Skeletal muscle tissue (tissue), 4 donors: ENCODE measurements around the gene UGT1A5. TPM values are rescaled to one million over a fixed set of nuclear protein-coding genes. Genes with fewer than 3 reads are reported as not detected.
"Not testable (repeated sequence)": the region's sequence is repeated elsewhere in the genome, so short reads cannot be mapped to it uniquely, and the experiment has no call there.

ENCODE experiments used
- H3K27ac ChIP-seq: one replicate; pipeline ENCODE4 v1.7.0; 2013; ENCODE audit warnings: mild to moderate bottlenecking, low read depth, low read length, inconsistent platforms
- H3K27me3 ChIP-seq, 3 donors: one replicate each; pipeline ENCODE4 v1.7.0; 2013; ENCODE audit warnings: low read length in 3 of 3; ENCODE audit not compliant: control insufficient read depth in 3 of 3, insufficient read depth in 3 of 3
- H3K36me3 ChIP-seq, 3 donors: one replicate each; pipeline ENCODE4 v1.7.0; 2013; ENCODE audit warnings: low read length in 3 of 3; ENCODE audit not compliant: control insufficient read depth in 3 of 3, insufficient read depth in 3 of 3
- H3K4me1 ChIP-seq, 3 donors: one replicate each; pipeline ENCODE4 v1.7.0; 2013; ENCODE audit warnings: low read length in 3 of 3, mild to moderate bottlenecking in 3 of 3; ENCODE audit not compliant: control insufficient read depth in 3 of 3, insufficient read depth in 3 of 3
- H3K4me3 ChIP-seq, 3 donors: one replicate each; pipeline ENCODE4 v1.7.0; 2013; ENCODE audit warnings: low read length in 3 of 3
- H3K9ac ChIP-seq, 3 donors: one replicate each; pipeline ENCODE4 v1.7.0; 2013; ENCODE audit warnings: low read length in 3 of 3, mild to moderate bottlenecking in 3 of 3, moderate library complexity in 2 of 3, low read depth in 1 of 3
- H3K9me3 ChIP-seq, 3 donors: one replicate each; pipeline ENCODE4 v1.7.0; 2013; ENCODE audit warnings: low read length in 3 of 3; ENCODE audit not compliant: control insufficient read depth in 3 of 3
- total RNA-seq: library from RNA; depleted of rRNA; stranded (reverse); fragments of >200 nt; gene quantifications from one replicate; pipeline ENCODE4 v1.2.3, GENCODE V29; 2014
- donor health status: Osteomylitis.

The UGT1A5 gene
- total RNA-seq, 1 donor from 2014 or later, result not detected

DNA sequence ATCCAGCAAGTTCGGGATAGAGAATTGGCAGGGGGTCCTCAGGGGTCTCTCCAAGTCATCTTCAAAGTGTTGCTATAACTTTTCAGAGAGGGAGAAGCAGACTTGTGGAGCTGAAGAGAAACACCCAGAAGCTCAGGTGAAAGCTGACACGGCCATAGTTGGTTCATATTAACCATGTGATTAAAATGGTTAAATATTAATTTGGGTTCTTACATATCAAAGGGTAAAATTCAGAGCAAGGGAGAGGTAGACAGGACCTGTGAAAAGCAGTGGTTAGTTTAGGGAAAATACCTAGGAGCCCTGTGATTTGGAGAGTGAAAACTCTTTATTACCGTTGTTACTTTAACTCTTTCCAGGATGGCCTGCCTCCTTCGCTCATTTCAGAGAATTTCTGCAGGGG, 20.1 kb upstream of the UGT1A5 start, which contains the start of gene UGT1A6:
Gene UGT1A6, plus strand, starts transcription at position 243 of the 400 bp plus-strand sequence. Its CDS starts 115 bp downstream, at position 358.
- Histone ChIP-seq H3K9me3 (no peaks in the 10 kb centered on the region), H3K9ac (no peak within 1 kb of the TSS), H3K4me1 (no peaks in the 10 kb centered on the region), H3K36me3 (no peaks in the 10 kb centered on the region), H3K27ac (no peak within 1 kb of the TSS), H3K27me3 (peaks cover 0 to 2% (median 0%) of the 10 kb centered on the region in 3 donors), H3K4me3 (no peak within 1 kb of the TSS)

DNA sequence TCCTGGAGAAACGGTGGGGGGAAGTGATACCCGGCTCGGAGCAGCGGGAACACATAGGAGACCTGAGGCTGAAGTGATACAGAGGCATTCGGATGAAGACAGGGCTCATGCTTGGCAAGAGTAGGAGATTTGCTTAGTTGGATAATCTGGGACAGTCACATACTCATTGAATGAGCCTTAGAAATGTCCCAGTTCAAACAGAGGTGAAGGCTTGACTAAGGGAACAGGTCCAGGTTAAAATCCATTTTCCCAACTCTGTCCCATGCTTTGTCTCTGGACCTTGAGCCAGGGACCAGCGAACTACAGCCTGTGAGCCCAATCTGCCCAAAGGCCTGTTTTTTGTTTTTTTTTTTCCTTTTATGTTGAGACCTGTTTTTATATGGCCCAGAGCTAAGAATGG, 18.7 kb upstream of the UGT1A5 start:
- Histone ChIP-seq H3K27me3 (peaks cover 0 to 2% (median 0%) of the 10 kb centered on the region in 3 donors), H3K27ac (no peak overlapping the region), H3K36me3 (no peaks in the 10 kb centered on the region), H3K9ac (no peak overlapping the region), H3K9me3 (no peaks in the 10 kb centered on the region), H3K4me1 (no peaks in the 10 kb centered on the region), H3K4me3 (no peak overlapping the region)

DNA sequence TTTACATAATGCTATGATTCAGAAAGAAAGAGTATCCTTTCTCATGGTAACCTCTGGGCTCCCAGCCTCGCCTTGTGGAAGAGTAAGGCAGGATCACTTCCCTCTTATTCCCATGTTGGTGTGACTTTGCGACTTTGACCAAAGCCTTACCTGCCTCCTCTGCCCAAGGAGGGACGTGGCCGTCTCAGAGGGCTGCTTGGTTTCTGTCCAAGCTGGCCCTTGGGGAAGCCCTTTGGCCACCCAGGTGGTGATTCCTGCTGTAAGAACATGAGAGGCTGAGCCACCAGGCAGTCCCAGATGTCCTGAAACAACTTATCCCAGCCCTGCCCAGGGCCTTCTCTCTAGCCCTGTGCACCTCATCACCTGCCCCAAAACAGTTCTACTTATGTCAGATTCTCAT, 14.0 kb upstream of the UGT1A5 start:
- no peaks in the 10 kb centered on the region for H3K27me3 ChIP-seq
- no peaks in the 10 kb centered on the region for H3K4me1 ChIP-seq
- no peak overlapping the region for H3K27ac ChIP-seq
- H3K4me3 ChIP-seq, result no peak overlapping the region
- H3K36me3 ChIP-seq, result no peaks in the 10 kb centered on the region
- H3K9ac ChIP-seq, result no peak overlapping the region
- H3K9me3 ChIP-seq, result no peaks in the 10 kb centered on the region

DNA sequence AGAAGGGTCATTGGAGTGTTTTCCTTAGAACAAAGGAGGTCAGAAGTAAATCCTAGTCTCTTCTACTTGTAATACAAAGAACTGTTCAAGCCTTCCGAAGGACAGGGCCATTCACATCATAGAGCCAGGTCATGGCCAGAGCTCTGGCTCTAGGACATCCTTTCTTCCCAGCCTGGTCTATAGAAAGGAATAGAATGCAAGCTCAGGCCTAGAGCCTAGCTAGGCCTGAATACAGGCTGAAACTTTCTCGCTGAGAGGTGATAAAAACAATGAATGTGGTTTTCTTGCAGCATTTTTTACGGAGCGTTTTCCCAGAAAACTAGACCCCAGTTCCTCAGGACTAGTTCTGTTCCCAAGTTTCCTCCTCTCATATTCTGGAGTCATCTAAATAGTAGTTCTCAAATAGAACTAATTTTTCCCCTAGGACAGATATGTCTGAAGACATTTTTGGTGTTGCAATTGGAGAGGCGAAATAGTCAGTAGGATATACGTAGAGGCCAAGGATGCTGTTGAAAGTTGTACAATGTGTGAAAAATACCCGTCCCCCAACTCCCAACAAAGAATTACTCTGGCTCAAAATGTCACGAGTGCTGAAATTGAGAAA, 13.2 kb upstream of the UGT1A5 start:
- Histone ChIP-seq H3K9ac (no peak overlapping the region), H3K27ac (no peak overlapping the region), H3K36me3 (no peaks in the 10 kb centered on the region), H3K4me1 (no peaks in the 10 kb centered on the region), H3K4me3 (no peak overlapping the region), H3K9me3 (no peaks in the 10 kb centered on the region), H3K27me3 (no peaks in the 10 kb centered on the region)

DNA sequence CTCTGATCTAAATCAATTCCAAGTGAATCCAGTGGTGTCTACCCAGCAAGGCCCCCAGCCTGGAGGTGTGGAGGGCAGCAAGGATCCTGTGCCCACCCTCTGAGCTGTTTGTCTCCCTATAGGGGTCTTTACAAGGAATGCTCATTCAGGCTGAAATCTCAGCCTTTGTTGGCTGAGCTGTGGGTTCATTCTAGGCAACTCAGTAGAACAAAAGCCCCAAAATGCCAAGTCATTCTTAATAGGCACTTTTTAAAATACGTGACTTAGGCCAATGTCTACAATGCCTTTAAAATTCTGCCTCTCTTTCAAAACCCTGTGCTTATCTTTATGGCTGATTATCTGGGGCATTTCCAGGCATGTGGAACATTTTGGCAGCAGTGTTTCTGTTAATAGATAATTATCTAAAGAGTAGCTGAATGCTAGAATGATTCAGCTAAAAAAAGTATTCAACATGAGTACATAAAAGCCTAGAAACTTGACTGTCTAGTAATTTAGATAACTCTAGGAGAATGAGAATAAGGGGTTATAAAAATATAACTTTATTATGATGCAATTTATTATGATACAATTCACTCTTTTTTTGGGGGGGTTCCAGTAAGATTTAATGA, 12.6 kb upstream of the UGT1A5 start:
- no peak overlapping the region for H3K27ac ChIP-seq
- no peaks in the 10 kb centered on the region for H3K4me1 ChIP-seq
- H3K27me3 ChIP-seq, result no peaks in the 10 kb centered on the region
- H3K4me3 ChIP-seq, result no peak overlapping the region
- no peak overlapping the region for H3K9ac ChIP-seq
- H3K36me3 ChIP-seq, result no peaks in the 10 kb centered on the region
- no peaks in the 10 kb centered on the region for H3K9me3 ChIP-seq

DNA sequence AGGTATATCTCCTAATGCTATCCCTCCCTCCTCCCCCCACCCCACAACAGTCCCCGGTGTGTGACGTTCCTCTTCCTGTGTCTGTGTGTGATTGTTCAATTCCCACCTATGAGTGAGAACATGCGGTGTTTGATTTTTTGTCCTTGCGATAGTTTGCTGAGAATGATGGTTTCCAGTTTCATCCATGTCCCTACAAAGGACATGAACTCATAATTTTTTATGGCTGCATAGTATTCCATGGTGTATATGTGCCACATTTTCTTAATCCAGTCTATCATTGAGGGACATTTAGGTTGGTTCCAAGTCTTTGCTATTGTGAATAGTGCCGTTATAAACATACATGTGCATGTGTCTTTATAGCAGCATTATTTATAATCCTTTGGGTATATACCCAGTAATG, 11.9 kb upstream of the UGT1A5 start:
- H3K36me3 ChIP-seq, H3K4me3 ChIP-seq, H3K4me1 ChIP-seq, H3K27ac ChIP-seq, H3K27me3 ChIP-seq, H3K9me3 ChIP-seq, H3K9ac ChIP-seq: not testable (repeated sequence)

DNA sequence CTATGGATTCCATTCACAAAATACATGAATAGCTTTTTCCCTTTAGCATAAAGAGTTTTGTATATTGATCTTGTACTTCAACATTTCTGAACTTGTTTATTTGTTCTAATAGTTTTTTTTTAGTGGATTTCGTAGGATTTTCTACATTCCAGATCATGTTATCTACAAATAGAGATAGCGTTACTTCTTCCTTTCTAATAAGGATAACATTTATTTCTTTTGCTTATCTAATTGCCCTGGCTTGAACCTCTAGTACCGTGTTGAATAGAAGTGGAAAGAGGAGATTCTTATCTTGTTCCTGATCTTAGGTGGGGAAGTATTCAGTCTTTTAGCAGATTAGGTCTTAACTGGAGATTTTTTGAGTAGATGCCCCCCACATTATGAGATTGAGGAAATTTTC, 10.5 kb upstream of the UGT1A5 start:
- no peak overlapping the region for H3K9ac ChIP-seq
- H3K27ac ChIP-seq, result no peak overlapping the region
- H3K4me3 ChIP-seq, result no peak overlapping the region
- H3K9me3 ChIP-seq, result no peaks in the 10 kb centered on the region
- H3K4me1 ChIP-seq, result no peaks in the 10 kb centered on the region
- H3K27me3 ChIP-seq, result no peaks in the 10 kb centered on the region
- H3K36me3 ChIP-seq, result no peaks in the 10 kb centered on the region

DNA sequence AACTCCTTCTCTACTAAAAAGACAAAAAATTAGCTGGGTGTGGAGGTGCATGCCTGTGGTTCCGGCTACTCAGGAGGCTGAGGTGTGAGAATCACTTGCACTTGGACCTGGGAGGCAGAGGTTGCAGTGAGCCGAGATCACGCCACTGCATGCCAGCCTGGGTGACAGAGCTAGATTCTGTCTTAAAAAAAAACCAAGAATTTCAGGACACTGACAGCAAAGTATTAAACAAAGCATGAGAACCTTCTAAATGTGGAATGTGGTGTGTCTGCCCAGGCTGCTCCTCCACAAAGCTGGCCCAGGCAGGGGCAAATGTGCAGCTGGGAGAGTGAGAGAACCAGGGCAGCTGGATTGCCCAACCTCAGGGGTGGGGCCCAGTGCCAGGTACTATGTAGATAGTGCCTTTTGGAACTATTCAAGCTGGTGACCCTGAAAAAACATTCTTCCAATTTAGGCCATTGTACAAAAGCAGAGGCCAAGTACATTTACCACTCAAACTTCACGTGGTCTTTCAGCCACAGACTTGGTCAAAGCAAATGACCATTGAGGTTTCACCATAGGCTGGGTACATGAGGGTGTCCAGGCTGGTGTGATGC, 6.7 kb upstream of the UGT1A5 start:
- Histone ChIP-seq H3K27ac (no peak overlapping the region), H3K36me3 (no peaks in the 10 kb centered on the region)

DNA sequence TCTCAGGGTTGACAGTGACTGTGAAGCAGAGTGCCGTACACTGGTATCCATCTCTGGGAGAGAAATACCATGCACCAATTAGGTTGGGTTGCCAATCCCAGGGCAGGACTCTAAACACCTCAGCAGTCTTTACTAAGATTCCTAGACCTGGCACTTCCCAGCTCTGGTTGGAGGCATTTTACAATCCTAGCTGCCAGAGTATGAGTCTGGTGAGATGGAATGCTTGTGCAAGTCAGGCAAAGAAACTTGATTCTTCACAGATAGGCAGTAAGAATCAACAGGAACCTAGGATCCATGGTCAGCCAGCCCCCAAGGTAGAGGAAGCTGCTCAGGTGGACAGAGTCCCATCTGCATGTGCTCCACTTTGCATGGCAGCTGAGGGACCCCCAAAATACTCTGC, 6.0 kb upstream of the UGT1A5 start:
- H3K9ac ChIP-seq, result no peak overlapping the region

More for the DNA sequence above, 6.7 kb upstream of the UGT1A5 start:
- Histone ChIP-seq H3K27me3 (no peaks in the 10 kb centered on the region), H3K4me3 (no peak overlapping the region), H3K9ac (no peak overlapping the region), H3K4me1 (no peaks in the 10 kb centered on the region), H3K9me3 (no peaks in the 10 kb centered on the region)

DNA sequence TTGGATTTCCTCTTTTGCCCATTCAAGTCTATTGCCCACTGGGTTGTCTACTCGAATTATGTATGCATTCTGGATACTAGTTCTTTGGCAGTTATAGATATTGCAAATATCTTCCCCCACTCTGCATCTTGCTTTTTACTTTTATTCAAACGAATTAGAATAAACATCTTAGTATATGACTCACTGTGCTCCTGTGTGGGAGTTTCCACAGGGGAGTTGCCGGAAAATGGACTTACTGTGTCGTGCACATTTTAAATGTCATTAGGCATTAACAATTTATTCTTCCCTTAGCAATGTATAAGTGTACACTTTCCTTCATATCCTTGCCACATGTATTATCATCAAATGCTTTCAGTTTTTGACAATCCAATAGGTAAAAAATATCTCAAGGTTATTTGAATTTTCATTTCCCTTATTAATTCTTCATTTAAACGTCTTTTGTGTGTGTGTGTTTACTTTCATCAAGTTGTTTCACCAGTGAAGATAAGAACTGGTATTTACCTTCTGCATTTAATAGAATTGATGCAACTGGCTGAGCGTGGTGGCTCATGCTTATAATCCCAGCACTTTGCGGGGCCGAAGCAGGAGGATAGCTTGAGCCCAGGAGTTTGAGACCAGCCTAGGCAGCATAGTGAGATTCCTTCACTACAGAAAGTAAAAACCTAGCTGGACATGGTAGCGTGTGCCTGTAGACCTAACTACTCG, 4.6 kb upstream of the UGT1A5 start:
- H3K36me3 ChIP-seq, result no peaks in the 10 kb centered on the region
- no peak overlapping the region for H3K9ac ChIP-seq
- no peak overlapping the region for H3K27ac ChIP-seq
- H3K4me3 ChIP-seq, result no peak overlapping the region
- peaks cover 0 to 3% (median 0%) of the 10 kb centered on the region in 3 donors for H3K27me3 ChIP-seq
- H3K4me1 ChIP-seq, result no peaks in the 10 kb centered on the region
- no peaks in the 10 kb centered on the region for H3K9me3 ChIP-seq

More for the DNA sequence above, 6.0 kb upstream of the UGT1A5 start:
- Histone ChIP-seq H3K27ac (no peak overlapping the region), H3K9me3 (no peaks in the 10 kb centered on the region), H3K4me1 (no peaks in the 10 kb centered on the region), H3K36me3 (no peaks in the 10 kb centered on the region), H3K27me3 (no peaks in the 10 kb centered on the region), H3K4me3 (no peak overlapping the region)
